ENCODE results near the gene KRT3. TPM values are rescaled to one million over a fixed set of nuclear protein-coding genes. Genes with fewer than 3 reads are reported as not detected.

Gene KRT3
- total and polyA plus RNA-seq, 7 donors: not detected

GRCh38 chr12:52820521-52820920, 24.6 kb upstream of the KRT3 start:
- Histone ChIP-seq H3K9me3 (no peaks in the 10 kb centered on the region), H3K36me3 (ENCODE audit: insufficient read depth in 1 of 2, low read depth in 1 of 2) (no peaks in the 10 kb centered on the region), H3K4me3 (no peak overlapping the region), H3K27me3 (ENCODE audit: insufficient read depth in 3 of 3, low read length in 2 of 3) (peaks cover 0 to 58% (median 9%) of the 10 kb centered on the region in 3 donors), H3K27ac (no peak overlapping the region), H3K4me1 (no peaks in the 10 kb centered on the region)
- TF ChIP-seq CTCF (IDR thresholded peaks at IDR 0.05): no peak
- WGBS, 3 donors: 84 to 90% (median 86%) methylated on average over 6 of the region's 6 CpGs
- intact Hi-C loops (cut with DNase I): no loop called here
- DNase-seq: no peak
- ATAC-seq: no peak

GRCh38 chr12:52819731-52820510, 24.0 kb upstream of the KRT3 start:
- DNase-seq (no peak), ATAC-seq (no peak)
- no peaks in the 10 kb centered on the region for H3K36me3 ChIP-seq (ENCODE audit: insufficient read depth in 1 of 2, low read depth in 1 of 2)
- no peaks in the 10 kb centered on the region for H3K9me3 ChIP-seq
- H3K4me1 ChIP-seq: no peaks in the 10 kb centered on the region
- no peak overlapping the region for H3K27ac ChIP-seq
- intact Hi-C loops (cut with DNase I): no loop called here
- TF ChIP-seq CTCF (IDR thresholded peaks at IDR 0.05): no peak
- H3K4me3 ChIP-seq: no peak overlapping the region
- WGBS, 3 donors: 68 to 76% (median 72%) methylated on average over 7 of the region's 7 CpGs
- H3K27me3 ChIP-seq (ENCODE audit: insufficient read depth in 3 of 3, low read length in 2 of 3): peaks cover 0 to 58% (median 9%) of the 10 kb centered on the region in 3 donors

GRCh38 chr12:52818887-52819420, 23.0 kb upstream of the KRT3 start:
- intact Hi-C loops (cut with DNase I): no loop called here
- Histone ChIP-seq H3K36me3 (ENCODE audit: insufficient read depth in 1 of 2, low read depth in 1 of 2) (no peaks in the 10 kb centered on the region), H3K27ac (no peak overlapping the region), H3K9me3 (no peaks in the 10 kb centered on the region), H3K4me3 (no peak overlapping the region), H3K4me1 (no peaks in the 10 kb centered on the region), H3K27me3 (ENCODE audit: insufficient read depth in 3 of 3, low read length in 2 of 3) (peaks cover 0 to 53% (median 9%) of the 10 kb centered on the region in 3 donors)
- TF ChIP-seq CTCF (IDR thresholded peaks at IDR 0.05): no peak
- DNase-seq (no peak), ATAC-seq (no peak)
- WGBS, 3 donors: 61 to 67% (median 62%) methylated on average over 7 of the region's 7 CpGs

- Histone ChIP-seq H3K4me1 (no peaks in the 10 kb centered on the region), H3K27ac (no peak overlapping the region), H3K36me3 (ENCODE audit: insufficient read depth in 1 of 2, low read depth in 1 of 2) (no peaks in the 10 kb centered on the region), H3K9me3 (no peaks in the 10 kb centered on the region), H3K4me3 (no peak overlapping the region), H3K27me3 (ENCODE audit: insufficient read depth in 3 of 3, low read length in 2 of 3) (peaks cover 0 to 48% (median 9%) of the 10 kb centered on the region in 3 donors)
- DNase-seq (no peak), ATAC-seq (no peak)
- intact Hi-C loops (cut with DNase I): no loop called here
- WGBS, 3 donors: 30 to 37% (median 30%) methylated on average over 7 of the region's 7 CpGs
- no peak for TF ChIP-seq CTCF (IDR thresholded peaks at IDR 0.05)
Measured at GRCh38 chr12:52818388-52818787, 22.5 kb upstream of the KRT3 start.

All from psoas muscle (tissue), 8 donors.